Natural killer cell (primary cell): ENCODE data around the gene CYSRT1. TPM values are rescaled to one million over a fixed set of nuclear protein-coding genes. Genes with fewer than 3 reads are reported as not detected.

ENCODE experiments used
- ATAC-seq, 3 donors: fragments of 150-1000 bp in 2 of 3; fragments of 200-7000 bp in 1 of 3; cut with Tn5 transposase; 1 replicate in 1 of 3; 2 replicates in 2 of 3; pipeline ENCODE4 v1.10.0; 2021; ENCODE audit warnings: mild to moderate bottlenecking in 2 of 3, moderate library complexity in 2 of 3
- DNase-seq, 2 donors: peaks; one replicate each; pipeline versions ENCODE4 v3.0.0 to v3.0.0-alpha.2; 2013 to 2021; ENCODE audit warnings: mixed read lengths in 1 of 2
- H3K27ac ChIP-seq: one replicate; pipeline ENCODE4 v1.5.1; 2013; ENCODE audit warnings: mild to moderate bottlenecking, low read length
- H3K27me3 ChIP-seq: one replicate; pipeline ENCODE4 v1.6.1; 2013; ENCODE audit warnings: low read length; ENCODE audit not compliant: control insufficient read depth, insufficient read depth
- H3K36me3 ChIP-seq: one replicate; pipeline ENCODE4 v1.6.1; 2013; ENCODE audit warnings: low read length; ENCODE audit not compliant: control insufficient read depth, insufficient read depth
- H3K4me1 ChIP-seq: one replicate; pipeline ENCODE4 v1.6.1; 2013; ENCODE audit warnings: low read length; ENCODE audit not compliant: control insufficient read depth, insufficient read depth
- H3K4me3 ChIP-seq: one replicate; pipeline ENCODE4 v1.5.1; 2013; ENCODE audit warnings: low read length
- H3K9me3 ChIP-seq: one replicate; pipeline ENCODE4 v1.6.1; 2013; ENCODE audit warnings: low read length; ENCODE audit not compliant: control insufficient read depth, insufficient read depth
- H3K27ac Mint-ChIP-seq, 2 donors: one replicate each; pipeline ENCODE4 v1.8.0; 2022; ENCODE audit warnings: mild to moderate bottlenecking in 2 of 2, mixed read lengths in 2 of 2, moderate library complexity in 1 of 2
- H3K27me3 Mint-ChIP-seq, 2 donors: one replicate each; pipeline ENCODE4 v1.8.0; 2022; ENCODE audit warnings: low read depth in 2 of 2, mixed read lengths in 2 of 2
- H3K36me3 Mint-ChIP-seq: one replicate; pipeline ENCODE4 v1.8.0; 2022; ENCODE audit warnings: mixed read lengths
- H3K4me1 Mint-ChIP-seq, 2 donors: one replicate each; pipeline ENCODE4 v1.8.0; 2022; ENCODE audit warnings: mixed read lengths in 2 of 2
- H3K4me3 Mint-ChIP-seq: one replicate; pipeline ENCODE4 v1.8.0; 2022; ENCODE audit warnings: mild to moderate bottlenecking, moderate library complexity, mixed read lengths
- H3K9me3 Mint-ChIP-seq, 2 donors: one replicate each; pipeline ENCODE4 v1.8.0; 2022; ENCODE audit warnings: mixed read lengths in 2 of 2
- CTCF ChIP-seq: fragments of 200-600 bp; IDR thresholded peaks from one replicate; pipeline ENCODE4 v1.8.0; 2022; ENCODE audit warnings: antibody characterized with exemption
- WGBS: methylation state at CpG from one replicate; pipeline ENCODE4 v1.1.7; 2013; ENCODE audit warnings: missing lambda C conversion rate; ENCODE audit not compliant: insufficient coverage; 5-methylcytosine and 5-hydroxymethylcytosine counted together
- intact Hi-C: fragments of 100-400 bp; cut with micrococcal nuclease; formaldehyde crosslinking; loops from one replicate; pipeline ENCODE4 v1.14.2; 2022
- total RNA-seq, 4 donors: library from RNA; stranded (reverse); fragments of 120-200 nt in 1 of 4; gene quantifications; one replicate each; pipeline versions ENCODE4 v1.2.3 to v1.2.4, GENCODE V29; 2013 to 2022

Gene CYSRT1
- total RNA-seq, 3 donors from 2014 or later (not counting 1 experiment from before 2014, with no cell fraction given) = 0.38 TPM; not detected in 2

GRCh38 chr9:137215196-137215986 lies 9.6 kb upstream of the CYSRT1 start:
- H3K9me3 Mint-ChIP-seq = no peaks in the 10 kb centered on the region
- no peak overlapping the region for H3K4me3 Mint-ChIP-seq
- no peak overlapping the region for H3K4me3 ChIP-seq
- H3K4me1 ChIP-seq = no peaks in the 10 kb centered on the region
- H3K36me3 ChIP-seq = no peaks in the 10 kb centered on the region
- no peaks in the 10 kb centered on the region for H3K36me3 Mint-ChIP-seq
- intact Hi-C loops = no loop called here
- H3K27me3 ChIP-seq = no peaks in the 10 kb centered on the region
- WGBS = 96% methylated on average over 22 of the region's 22 CpGs
- no peak for DNase-seq
- no peak overlapping the region for H3K27ac Mint-ChIP-seq
- no peak overlapping the region for H3K27ac ChIP-seq
- no peaks in the 10 kb centered on the region for H3K27me3 Mint-ChIP-seq
- peaks cover 3 to 6% of the 10 kb centered on the region in 2 donors for H3K4me1 Mint-ChIP-seq
- no peak for TF ChIP-seq CTCF
- ATAC-seq = no peak
- H3K9me3 ChIP-seq = no peaks in the 10 kb centered on the region

- no peak overlapping the region for H3K4me3 Mint-ChIP-seq
- H3K4me1 ChIP-seq = no peaks in the 10 kb centered on the region
- no peak overlapping the region for H3K27ac Mint-ChIP-seq
- H3K36me3 ChIP-seq = no peaks in the 10 kb centered on the region
- DNase-seq (no peak), ATAC-seq (no peak)
- no peaks in the 10 kb centered on the region for H3K36me3 Mint-ChIP-seq
- 97% methylated on average over 30 of the region's 30 CpGs for WGBS
- intact Hi-C loops = no loop called here
- H3K4me1 Mint-ChIP-seq = no peaks in the 10 kb centered on the region
- TF ChIP-seq CTCF = no peak
- H3K9me3 ChIP-seq = no peaks in the 10 kb centered on the region
- H3K4me3 ChIP-seq = no peak overlapping the region
- no peaks in the 10 kb centered on the region for H3K9me3 Mint-ChIP-seq
- no peaks in the 10 kb centered on the region for H3K27me3 ChIP-seq
- no peaks in the 10 kb centered on the region for H3K27me3 Mint-ChIP-seq
- no peak overlapping the region for H3K27ac ChIP-seq
Measured at GRCh38 chr9:137216188-137216965, 8.6 kb upstream of the CYSRT1 start.

GRCh38 chr9:137217276-137218211 lies 7.4 kb upstream of the CYSRT1 start:
- peaks cover 4% of the 10 kb centered on the region for H3K4me1 ChIP-seq
- Mint-ChIP-seq H3K36me3 (no peaks in the 10 kb centered on the region), H3K27ac (no peak overlapping the region), H3K27me3 (no peaks in the 10 kb centered on the region), H3K9me3 (no peaks in the 10 kb centered on the region), H3K4me1 (no peaks in the 10 kb centered on the region), H3K4me3 (no peak overlapping the region)
- no peak overlapping the region for H3K27ac ChIP-seq
- intact Hi-C loops = no loop called here
- no peaks in the 10 kb centered on the region for H3K36me3 ChIP-seq
- H3K9me3 ChIP-seq = no peaks in the 10 kb centered on the region
- H3K27me3 ChIP-seq = no peaks in the 10 kb centered on the region
- H3K4me3 ChIP-seq = no peak overlapping the region
- WGBS = 83% methylated on average over 36 of the region's 36 CpGs
- DNase-seq (no peak), ATAC-seq (no peak)
- no peak for TF ChIP-seq CTCF
